HEK293 (cell line): ENCODE measurements around the gene GRIN3A.

Experiments used
- CTCF ChIA-PET: fragments of 350-600 bp; formaldehyde crosslinking; extraction: SDS; loops from one replicate; lab custom pipeline; 2021; ENCODE audit warnings: antibody characterized with exemption; lab: Yijun Ruan, JAX
- POLR2A ChIA-PET: fragments of 300-600 bp; formaldehyde crosslinking; extraction: SDS; loops from one replicate; lab custom pipeline; 2020; ENCODE audit warnings: antibody characterized with exemption, inconsistent platforms; lab: Yijun Ruan, JAX
- H3K27ac ChIP-seq: fragments of 200-500 bp; sonication (Bioruptor generic); 2 replicates; pipeline ENCODE4 v1.5.1; 2014; ENCODE audit warnings: low read depth, low read length, control low read depth, inconsistent platforms; ENCODE audit errors: extremely low read depth
- H3K36me3 ChIP-seq, 2 experiments: fragments of 200-500 bp in 1 of 2; sonication (Bioruptor generic) in 1 of 2; 1 replicate in 1 of 2; 2 replicates in 1 of 2; pipeline ENCODE4 v1.5.1; 2014 to 2017; ENCODE audit warnings: inconsistent platforms in 2 of 2, low read length in 2 of 2; ENCODE audit not compliant: control insufficient read depth in 2 of 2, insufficient read depth in 1 of 2
- H3K4me1 ChIP-seq: fragments of 200-500 bp; sonication (Bioruptor generic); 2 replicates; pipeline ENCODE4 v1.5.1; 2014; ENCODE audit warnings: mild to moderate bottlenecking, low read length, inconsistent platforms; ENCODE audit not compliant: control insufficient read depth, insufficient read depth
- H3K4me3 ChIP-seq: 2 replicates; pipeline ENCODE4 v1.5.1; 2011; ENCODE audit warnings: low read depth, mild to moderate bottlenecking, control low read depth, low read length, moderate library complexity
- H3K9me3 ChIP-seq: fragments of 200-500 bp; sonication (Bioruptor generic); 2 replicates; pipeline ENCODE4 v1.5.1; 2014; ENCODE audit warnings: low read depth, low read length, inconsistent platforms; ENCODE audit not compliant: control insufficient read depth, insufficient read depth
- KLF1 ChIP-seq: fragments of 450-650 bp; formaldehyde crosslinking; IDR thresholded peaks from 2 replicates; pipeline ENCODE4 v1.5.1; 2016; ENCODE audit warnings: missing biosample characterization, missing genetic modification characterization
- KLF7 ChIP-seq: fragments of 450-650 bp; formaldehyde crosslinking; IDR thresholded peaks from 2 replicates; pipeline ENCODE4 v1.5.1; 2016; ENCODE audit warnings: missing biosample characterization, missing genetic modification characterization, borderline replicate concordance
- KLF9 ChIP-seq: fragments of 450-650 bp; formaldehyde crosslinking; IDR thresholded peaks from 2 replicates; pipeline ENCODE4 v1.5.1; 2016; ENCODE audit warnings: missing biosample characterization, missing genetic modification characterization, low read depth
- MEIS1 ChIP-seq: sonication (generic); formaldehyde crosslinking; IDR thresholded peaks from 2 replicates; pipeline ENCODE4 v1.8.1; 2022; ENCODE audit warnings: missing genetic modification reagents, mild to moderate bottlenecking, borderline replicate concordance
- PBX3 ChIP-seq: sonication (generic); formaldehyde crosslinking; IDR thresholded peaks from 2 replicates; pipeline ENCODE4 v1.8.1; 2022; ENCODE audit warnings: mild to moderate bottlenecking, moderate library complexity, missing genetic modification reagents
- SP3 ChIP-seq: fragments of 450-650 bp; formaldehyde crosslinking; IDR thresholded peaks from 2 replicates; pipeline ENCODE4 v1.5.1; 2016; ENCODE audit warnings: missing biosample characterization, missing genetic modification characterization
- ZBTB26 ChIP-seq: fragments of 450-650 bp; formaldehyde crosslinking; optimal IDR thresholded peaks from 2 replicates; pipeline ENCODE3; 2016; ENCODE audit warnings: missing biosample characterization, mild to moderate bottlenecking, missing genetic modification characterization
- ZFP41 ChIP-seq: fragments of 450-650 bp; formaldehyde crosslinking; IDR thresholded peaks from 2 replicates; pipeline ENCODE4 v1.5.1; 2016; ENCODE audit warnings: missing biosample characterization, missing genetic modification characterization, borderline replicate concordance
- ZNF121 ChIP-seq: fragments of 450-650 bp; formaldehyde crosslinking; IDR thresholded peaks from 2 replicates; pipeline ENCODE4 v1.5.1; 2016; ENCODE audit warnings: missing biosample characterization, missing genetic modification characterization
- ZNF132 ChIP-seq: fragments of 450-650 bp; formaldehyde crosslinking; IDR thresholded peaks from 2 replicates; pipeline ENCODE4 v1.5.1; 2017; ENCODE audit warnings: missing biosample characterization, missing genetic modification characterization, borderline replicate concordance
- ZNF146 ChIP-seq: fragments of 450-650 bp; formaldehyde crosslinking; IDR thresholded peaks from 2 replicates; pipeline ENCODE4 v1.5.1; 2016; ENCODE audit warnings: missing biosample characterization, missing genetic modification characterization
- ZNF175 ChIP-seq: fragments of 450-650 bp; formaldehyde crosslinking; IDR thresholded peaks from 2 replicates; pipeline ENCODE4 v1.5.1; 2016; ENCODE audit warnings: missing biosample characterization, missing genetic modification characterization
- ZNF184 ChIP-seq: fragments of 450-650 bp; IDR thresholded peaks from 2 replicates; pipeline ENCODE4 v1.5.1; 2018; ENCODE audit warnings: missing biosample characterization, mild to moderate bottlenecking, missing genetic modification characterization
- ZNF2 ChIP-seq: fragments of 450-650 bp; formaldehyde crosslinking; IDR thresholded peaks from 2 replicates; pipeline ENCODE4 v1.5.1; 2016; ENCODE audit warnings: missing biosample characterization, missing genetic modification characterization
- ZNF335 ChIP-seq: fragments of 450-650 bp; formaldehyde crosslinking; conservative IDR thresholded peaks from 2 replicates; pipeline ENCODE4 v1.5.1; 2016; ENCODE audit warnings: missing biosample characterization, missing genetic modification characterization
- ZNF366 ChIP-seq: fragments of 450-650 bp; formaldehyde crosslinking; conservative IDR thresholded peaks from 2 replicates; pipeline ENCODE4 v1.5.1; 2016; ENCODE audit warnings: missing biosample characterization, missing genetic modification characterization
- ZNF549 ChIP-seq: fragments of 450-650 bp; IDR thresholded peaks from 2 replicates; pipeline ENCODE4 v1.5.1; 2018; ENCODE audit warnings: missing biosample characterization, missing genetic modification characterization, mild to moderate bottlenecking, inconsistent platforms, moderate library complexity
- ZNF654 ChIP-seq: fragments of 450-650 bp; formaldehyde crosslinking; IDR thresholded peaks from 2 replicates; pipeline ENCODE4 v1.5.1; 2016; ENCODE audit warnings: low read depth, missing biosample characterization, missing genetic modification characterization
- ZNF670 ChIP-seq: fragments of 450-650 bp; formaldehyde crosslinking; IDR thresholded peaks from 2 replicates; pipeline ENCODE4 v1.5.1; 2016; ENCODE audit warnings: missing biosample characterization, missing genetic modification characterization, low read depth
- ZNF76 ChIP-seq: fragments of 450-650 bp; formaldehyde crosslinking; IDR thresholded peaks from 2 replicates; pipeline ENCODE4; 2016; ENCODE audit warnings: low read depth, missing biosample characterization, missing genetic modification characterization, borderline replicate concordance
- TF ChIP-seq, protein P1 (sequence below): fragments of 450-650 bp; formaldehyde crosslinking; IDR thresholded peaks from 2 replicates; pipeline ENCODE4 v1.5.1; 2016; ENCODE audit warnings: missing biosample characterization, missing genetic modification characterization, borderline replicate concordance
- TF ChIP-seq, protein P2 (sequence below): fragments of 450-650 bp; formaldehyde crosslinking; IDR thresholded peaks from 2 replicates; pipeline ENCODE4 v1.5.1; 2017; ENCODE audit warnings: missing biosample characterization, missing genetic modification characterization
- TF ChIP-seq, protein P3 (sequence below): fragments of 450-650 bp; formaldehyde crosslinking; IDR thresholded peaks from 2 replicates; pipeline ENCODE4 v1.5.1; 2016; ENCODE audit warnings: missing biosample characterization, missing genetic modification characterization

Gene GRIN3A

DNA sequence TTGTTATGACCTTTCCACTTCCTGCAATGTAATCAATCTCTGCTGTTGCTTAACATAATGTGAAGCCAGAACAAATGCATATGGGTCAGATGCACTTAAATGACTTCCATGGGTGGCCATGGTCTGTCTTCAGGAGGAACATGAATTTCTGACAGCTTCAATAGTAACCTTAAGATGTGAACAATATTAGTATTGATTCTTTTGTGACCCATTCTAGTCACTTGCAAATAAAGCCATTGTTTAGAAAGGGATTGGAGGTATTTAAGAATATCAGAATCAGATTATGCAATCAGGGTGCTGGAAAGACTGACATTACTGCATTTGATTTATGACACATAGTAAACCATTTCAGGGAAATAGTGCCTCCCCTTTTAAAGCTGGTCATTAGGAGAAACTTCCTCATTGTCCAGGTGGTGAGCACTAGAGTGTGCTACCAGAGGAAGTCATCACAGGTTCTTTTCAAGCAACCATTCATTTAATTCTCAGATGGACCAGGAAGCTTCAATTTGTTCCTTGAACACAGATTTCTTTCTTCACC, 32.1 kb downstream of the GRIN3A start:
- POLR2A ChIA-PET = no interaction called here
- CTCF ChIA-PET = no interaction called here
- Histone ChIP-seq H3K27ac (no peak overlapping the region), H3K4me3 (no peak overlapping the region), H3K36me3 (no peaks in the 10 kb centered on the region), H3K4me1 (no peaks in the 10 kb centered on the region), H3K9me3 (no peaks in the 10 kb centered on the region)
- TF ChIP-seq KLF1 (tag by site-specific recombination) = no peak
- TF ChIP-seq ZNF366 = no peak
- TF ChIP-seq KLF9 (tag by site-specific recombination) = no peak
- TF ChIP-seq, protein P1, sequence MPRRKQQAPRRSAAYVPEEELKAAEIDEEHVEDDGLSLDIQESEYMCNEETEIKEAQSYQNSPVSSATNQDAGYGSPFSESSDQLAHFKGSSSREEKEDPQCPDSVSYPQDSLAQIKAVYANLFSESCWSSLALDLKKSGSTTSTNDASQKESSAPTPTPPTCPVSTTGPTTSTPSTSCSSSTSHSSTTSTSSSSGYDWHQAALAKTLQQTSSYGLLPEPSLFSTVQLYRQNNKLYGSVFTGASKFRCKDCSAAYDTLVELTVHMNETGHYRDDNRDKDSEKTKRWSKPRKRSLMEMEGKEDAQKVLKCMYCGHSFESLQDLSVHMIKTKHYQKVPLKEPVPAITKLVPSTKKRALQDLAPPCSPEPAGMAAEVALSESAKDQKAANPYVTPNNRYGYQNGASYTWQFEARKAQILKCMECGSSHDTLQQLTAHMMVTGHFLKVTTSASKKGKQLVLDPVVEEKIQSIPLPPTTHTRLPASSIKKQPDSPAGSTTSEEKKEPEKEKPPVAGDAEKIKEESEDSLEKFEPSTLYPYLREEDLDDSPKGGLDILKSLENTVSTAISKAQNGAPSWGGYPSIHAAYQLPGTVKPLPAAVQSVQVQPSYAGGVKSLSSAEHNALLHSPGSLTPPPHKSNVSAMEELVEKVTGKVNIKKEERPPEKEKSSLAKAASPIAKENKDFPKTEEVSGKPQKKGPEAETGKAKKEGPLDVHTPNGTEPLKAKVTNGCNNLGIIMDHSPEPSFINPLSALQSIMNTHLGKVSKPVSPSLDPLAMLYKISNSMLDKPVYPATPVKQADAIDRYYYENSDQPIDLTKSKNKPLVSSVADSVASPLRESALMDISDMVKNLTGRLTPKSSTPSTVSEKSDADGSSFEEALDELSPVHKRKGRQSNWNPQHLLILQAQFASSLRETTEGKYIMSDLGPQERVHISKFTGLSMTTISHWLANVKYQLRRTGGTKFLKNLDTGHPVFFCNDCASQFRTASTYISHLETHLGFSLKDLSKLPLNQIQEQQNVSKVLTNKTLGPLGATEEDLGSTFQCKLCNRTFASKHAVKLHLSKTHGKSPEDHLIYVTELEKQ (tag by site-specific recombination) = no peak
- TF ChIP-seq PBX3 (CRISPR knock-in tag) = no peak
- no peak for TF ChIP-seq ZNF132 (tag by site-specific recombination)
- TF ChIP-seq MEIS1 (CRISPR knock-in tag) = no peak
- no peak for TF ChIP-seq ZNF121 (tag by site-specific recombination)
- TF ChIP-seq ZNF2 (tag by site-specific recombination) = no peak
- no peak for TF ChIP-seq ZNF184
- TF ChIP-seq, protein P2, sequence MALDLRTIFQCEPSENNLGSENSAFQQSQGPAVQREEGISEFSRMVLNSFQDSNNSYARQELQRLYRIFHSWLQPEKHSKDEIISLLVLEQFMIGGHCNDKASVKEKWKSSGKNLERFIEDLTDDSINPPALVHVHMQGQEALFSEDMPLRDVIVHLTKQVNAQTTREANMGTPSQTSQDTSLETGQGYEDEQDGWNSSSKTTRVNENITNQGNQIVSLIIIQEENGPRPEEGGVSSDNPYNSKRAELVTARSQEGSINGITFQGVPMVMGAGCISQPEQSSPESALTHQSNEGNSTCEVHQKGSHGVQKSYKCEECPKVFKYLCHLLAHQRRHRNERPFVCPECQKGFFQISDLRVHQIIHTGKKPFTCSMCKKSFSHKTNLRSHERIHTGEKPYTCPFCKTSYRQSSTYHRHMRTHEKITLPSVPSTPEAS (tag by site-specific recombination) = no peak
- no peak for TF ChIP-seq KLF7 (tag by site-specific recombination)
- no peak for TF ChIP-seq ZNF549 (tag by site-specific recombination)
- TF ChIP-seq ZBTB26 (tag by site-specific recombination) = no peak
- TF ChIP-seq ZNF76 (tag by site-specific recombination) = no peak

- ChIA-PET CTCF (interaction anchor here (0.8 to 1.0 kb wide), 2 partner anchors 11 to 25 kb away, joined by 3 to 4 read pairs; no protein-coding TSS in a partner anchor), POLR2A (no interaction called here)
- H3K27ac ChIP-seq = no peak overlapping the region
- H3K36me3 ChIP-seq = no peaks in the 10 kb centered on the region
- H3K9me3 ChIP-seq = no peaks in the 10 kb centered on the region
- no peak overlapping the region for H3K4me3 ChIP-seq
- H3K4me1 ChIP-seq = no peaks in the 10 kb centered on the region
- TF ChIP-seq ZNF335 (0 out of 2 replicates have a peak, but pooled peaks have one; percentile 23), ZNF670 (no peak), ZNF146 (tag by site-specific recombination) (no peak), ZNF175 (tag by site-specific recombination) (no peak), ZFP41 (tag by site-specific recombination) (no peak), SP3 (no peak), ZNF654 (tag by site-specific recombination) (0 out of 2 replicates have a peak, but pooled peaks have one; percentile 6)
- TF ChIP-seq, protein P3, sequence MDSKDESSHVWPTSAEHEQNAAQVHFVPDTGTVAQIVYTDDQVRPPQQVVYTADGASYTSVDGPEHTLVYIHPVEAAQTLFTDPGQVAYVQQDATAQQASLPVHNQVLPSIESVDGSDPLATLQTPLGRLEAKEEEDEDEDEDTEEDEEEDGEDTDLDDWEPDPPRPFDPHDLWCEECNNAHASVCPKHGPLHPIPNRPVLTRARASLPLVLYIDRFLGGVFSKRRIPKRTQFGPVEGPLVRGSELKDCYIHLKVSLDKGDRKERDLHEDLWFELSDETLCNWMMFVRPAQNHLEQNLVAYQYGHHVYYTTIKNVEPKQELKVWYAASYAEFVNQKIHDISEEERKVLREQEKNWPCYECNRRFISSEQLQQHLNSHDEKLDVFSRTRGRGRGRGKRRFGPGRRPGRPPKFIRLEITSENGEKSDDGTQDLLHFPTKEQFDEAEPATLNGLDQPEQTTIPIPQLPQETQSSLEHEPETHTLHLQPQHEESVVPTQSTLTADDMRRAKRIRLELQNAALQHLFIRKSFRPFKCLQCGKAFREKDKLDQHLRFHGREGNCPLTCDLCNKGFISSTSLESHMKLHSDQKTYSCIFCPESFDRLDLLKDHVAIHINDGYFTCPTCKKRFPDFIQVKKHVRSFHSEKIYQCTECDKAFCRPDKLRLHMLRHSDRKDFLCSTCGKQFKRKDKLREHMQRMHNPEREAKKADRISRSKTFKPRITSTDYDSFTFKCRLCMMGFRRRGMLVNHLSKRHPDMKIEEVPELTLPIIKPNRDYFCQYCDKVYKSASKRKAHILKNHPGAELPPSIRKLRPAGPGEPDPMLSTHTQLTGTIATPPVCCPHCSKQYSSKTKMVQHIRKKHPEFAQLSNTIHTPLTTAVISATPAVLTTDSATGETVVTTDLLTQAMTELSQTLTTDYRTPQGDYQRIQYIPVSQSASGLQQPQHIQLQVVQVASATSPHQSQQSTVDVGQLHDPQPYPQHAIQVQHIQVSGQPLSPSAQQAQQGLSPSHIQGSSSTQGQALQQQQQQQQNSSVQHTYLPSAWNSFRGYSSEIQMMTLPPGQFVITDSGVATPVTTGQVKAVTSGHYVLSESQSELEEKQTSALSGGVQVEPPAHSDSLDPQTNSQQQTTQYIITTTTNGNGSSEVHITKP = no peak
These were observed 33.2 kb downstream of the GRIN3A start for GRCh38 chr9:101705135-101705661.
